H1 (cell line): Measurements from ENCODE around the gene PAQR7. TPM values are rescaled to one million over a fixed set of nuclear protein-coding genes. Genes with fewer than 3 reads are reported as not detected.

Experiments
- CTCF ChIA-PET: fragments of 300-600 bp; sonication (Branson Sonifier 250); formaldehyde crosslinking; loops from one replicate; lab custom pipeline; 2021; ENCODE audit not compliant: partially characterized antibody; lab: Charles Lee
- POLR2A ChIA-PET: fragments of 300-600 bp; sonication (Branson Sonifier 250); formaldehyde crosslinking; loops from one replicate; lab custom pipeline; 2021; ENCODE audit warnings: inconsistent platforms; ENCODE audit not compliant: partially characterized antibody; lab: Charles Lee
- DNase-seq, 2 experiments: peaks; one replicate each; pipeline versions ENCODE4 v3.0.0 to v3.0.0-alpha.2; 2010 to 2022; ENCODE audit warnings: low spot score in 2 of 2, low read depth in 1 of 2, mixed read lengths in 1 of 2
- FAIRE-seq: peaks from 2 replicates; lab custom pipeline; 2011; peaks lifted over from hg19 to GRCh38; lab: Jason Lieb, UNC
- H2AFZ ChIP-seq: 2 replicates; pipeline ENCODE4 v1.8.1; 2012; ENCODE audit warnings: low read length, inconsistent platforms
- H2AK5ac ChIP-seq: 2 replicates; pipeline ENCODE4 v1.6.1; 2013; ENCODE audit warnings: low read depth, low read length
- H2BK120ac ChIP-seq: replicated peaks from 2 replicates; pipeline ENCODE3; 2013; ENCODE audit warnings: low read depth, low read length, inconsistent platforms
- H2BK12ac ChIP-seq: 2 replicates; pipeline ENCODE4 v1.6.1; 2013; ENCODE audit warnings: low read depth, low read length
- H2BK15ac ChIP-seq: 2 replicates; pipeline ENCODE4 v1.6.1; 2013; ENCODE audit warnings: low read length
- H2BK20ac ChIP-seq: 2 replicates; pipeline ENCODE4 v1.6.1; 2013; ENCODE audit warnings: low read length
- H2BK5ac ChIP-seq: 2 replicates; pipeline ENCODE4 v1.6.1; 2013; ENCODE audit warnings: low read depth, low read length
- H3K14ac ChIP-seq: 2 replicates; pipeline ENCODE4 v1.6.1; 2013; ENCODE audit warnings: inconsistent platforms; ENCODE audit not compliant: insufficient read length
- H3K18ac ChIP-seq: 2 replicates; pipeline ENCODE4 v1.6.1; 2013; ENCODE audit warnings: low read length; ENCODE audit errors: extremely low read depth
- H3K23ac ChIP-seq: 2 replicates; pipeline ENCODE4 v1.6.1; 2013; ENCODE audit warnings: inconsistent platforms; ENCODE audit not compliant: insufficient read length
- H3K23me2 ChIP-seq: 2 replicates; pipeline ENCODE4 v1.6.1; 2013; ENCODE audit warnings: low read depth, low read length
- H3K27ac ChIP-seq: 2 replicates; pipeline ENCODE4 v1.6.1; 2011; ENCODE audit warnings: low read depth, low read length, inconsistent platforms
- H3K27me3 ChIP-seq, 4 experiments: replicated peaks in 1 of 4; 1 replicate in 1 of 4; 2 replicates in 3 of 4; pipeline versions ENCODE4 v1.6.1 to v1.8.1; 2011 to 2013; ENCODE audit warnings: low read length in 3 of 4, mild to moderate bottlenecking in 3 of 4, inconsistent platforms in 2 of 4, mixed read lengths in 2 of 4, moderate library complexity in 1 of 4; ENCODE audit not compliant: control insufficient read depth in 3 of 4, insufficient read depth in 3 of 4; ENCODE audit errors: extremely low read depth in 1 of 4
- H3K36me3 ChIP-seq, 4 experiments: 2 replicates each; pipeline versions ENCODE4 v1.6.1 to v1.8.1; 2011 to 2013; ENCODE audit warnings: mild to moderate bottlenecking in 4 of 4, low read length in 3 of 4, moderate library complexity in 2 of 4, control low read depth in 1 of 4, inconsistent platforms in 1 of 4; ENCODE audit not compliant: insufficient read depth in 4 of 4, control insufficient read depth in 2 of 4
- H3K4ac ChIP-seq: replicated peaks from 2 replicates; pipeline ENCODE3; 2013; ENCODE audit warnings: low read length, low read depth, mixed read lengths, inconsistent platforms; ENCODE audit not compliant: insufficient read length
- H3K4me1 ChIP-seq, 4 experiments: replicated peaks in 1 of 4; 1 replicate in 1 of 4; 2 replicates in 3 of 4; pipeline versions ENCODE4 v1.6.1 to v1.8.1; 2011 to 2013; ENCODE audit warnings: low read length in 3 of 4, inconsistent platforms in 2 of 4, mixed read lengths in 1 of 4; ENCODE audit not compliant: insufficient read depth in 4 of 4, control insufficient read depth in 3 of 4
- H3K4me2 ChIP-seq, 2 experiments: 2 replicates each; pipeline versions ENCODE4 v1.6.1 to v1.8.1; 2011 to 2013; ENCODE audit warnings: low read depth in 2 of 2, low read length in 2 of 2, control low read depth in 1 of 2, inconsistent platforms in 1 of 2, mild to moderate bottlenecking in 1 of 2; ENCODE audit not compliant: insufficient read depth in 1 of 2
- H3K4me3 ChIP-seq, 4 experiments: fragments of 200-600, 300-600 bp in 1 of 4; sonication (generic), shearing (Covaris generic), sonication (Bioruptor Twin) in 1 of 4; 2 replicates each; pipeline versions ENCODE4 v1.5.1 to v1.8.1; 2011 to 2016; ENCODE audit warnings: low read length in 4 of 4, low read depth in 3 of 4, control low read depth in 2 of 4, inconsistent platforms in 2 of 4, mild to moderate bottlenecking in 2 of 4, mixed read lengths in 1 of 4, moderate library complexity in 1 of 4; ENCODE audit not compliant: insufficient read depth in 2 of 4; ENCODE audit errors: extremely low read depth in 1 of 4
- H3K56ac ChIP-seq: replicated peaks from 2 replicates; pipeline ENCODE3; 2013; ENCODE audit warnings: low read depth, mild to moderate bottlenecking, mixed read lengths, low read length, inconsistent platforms; ENCODE audit not compliant: insufficient read length
- H3K79me1 ChIP-seq: 2 replicates; pipeline ENCODE4 v1.6.1; 2013; ENCODE audit warnings: low read depth, low read length, control low read depth
- H3K79me2 ChIP-seq, 2 experiments: 2 replicates each; pipeline versions ENCODE4 v1.6.1 to v1.8.1; 2012 to 2013; ENCODE audit warnings: low read length in 2 of 2, mild to moderate bottlenecking in 2 of 2, inconsistent platforms in 1 of 2; ENCODE audit not compliant: insufficient read depth in 2 of 2, control insufficient read depth in 1 of 2
- H3K9ac ChIP-seq, 4 experiments: replicated peaks in 1 of 4; 1 replicate in 1 of 4; 2 replicates in 3 of 4; pipeline versions ENCODE4 v1.6.1 to v1.8.1; 2011 to 2013; ENCODE audit warnings: low read depth in 3 of 4, low read length in 3 of 4, control low read depth in 2 of 4, mild to moderate bottlenecking in 2 of 4, moderate library complexity in 2 of 4, inconsistent platforms in 1 of 4; ENCODE audit errors: extremely low read depth in 1 of 4
- H3K9me3 ChIP-seq, 2 experiments: 2 replicates each; pipeline versions ENCODE4 v1.6.1 to v1.8.1; 2012 to 2013; ENCODE audit warnings: mild to moderate bottlenecking in 2 of 2, moderate library complexity in 2 of 2, control low read depth in 1 of 2, inconsistent platforms in 1 of 2, low read depth in 1 of 2, low read length in 1 of 2, mixed read lengths in 1 of 2; ENCODE audit not compliant: insufficient read depth in 2 of 2
- H4K20me1 ChIP-seq, 2 experiments: replicated peaks in 1 of 2; 2 replicates each; pipeline versions ENCODE3 to v1.8.1; 2011 to 2013; ENCODE audit warnings: inconsistent platforms in 2 of 2, low read length in 2 of 2, mild to moderate bottlenecking in 1 of 2; ENCODE audit not compliant: insufficient read depth in 2 of 2, control insufficient read depth in 1 of 2
- H4K5ac ChIP-seq: 2 replicates; pipeline ENCODE4 v1.6.1; 2013; ENCODE audit warnings: low read length, low read depth, mixed read lengths, inconsistent platforms; ENCODE audit not compliant: insufficient read length
- H4K8ac ChIP-seq: 2 replicates; pipeline ENCODE4 v1.8.0; 2013; ENCODE audit warnings: mild to moderate bottlenecking, moderate library complexity, low read length, inconsistent platforms; ENCODE audit not compliant: insufficient read depth; ENCODE audit errors: extremely low read depth
- H4K91ac ChIP-seq: replicated peaks from 2 replicates; pipeline ENCODE3; 2013; ENCODE audit warnings: low read length, mixed read lengths, inconsistent platforms; ENCODE audit not compliant: insufficient read length
- ASH2L ChIP-seq: fragments of 200-600, 300-600 bp; sonication (generic); IDR thresholded peaks from one replicate; pipeline ENCODE4 v1.7.1; 2017; ENCODE audit warnings: low read length
- ATF3 ChIP-seq: IDR thresholded peaks from 2 replicates; pipeline ENCODE4 v1.6.1; 2011; ENCODE audit warnings: low read depth, mild to moderate bottlenecking, low read length; ENCODE audit not compliant: insufficient read depth
- E2F6 ChIP-seq: IDR thresholded peaks from 2 replicates; pipeline ENCODE4 v1.6.1; 2012; ENCODE audit warnings: inconsistent platforms
- EGR1 ChIP-seq: IDR thresholded peaks from 2 replicates; pipeline ENCODE4 v1.6.1; 2011; ENCODE audit warnings: low read depth, low read length, borderline replicate concordance
- MAFK ChIP-seq: IDR thresholded peaks from 2 replicates; pipeline ENCODE4 v1.6.1; 2012; ENCODE audit warnings: low read depth, mild to moderate bottlenecking, improper control_type of control experiment, low read length
- NANOG ChIP-seq: IDR thresholded peaks from 2 replicates; pipeline ENCODE4 v1.6.1; 2011; ENCODE audit warnings: low read length, low read depth, mild to moderate bottlenecking, inconsistent platforms; ENCODE audit not compliant: insufficient read depth, poor library complexity, severe bottlenecking
- POLR2A ChIP-seq, 2 experiments: IDR thresholded peaks; 1 replicate in 1 of 2; 2 replicates in 1 of 2; pipeline ENCODE4 v1.6.1; 2011; ENCODE audit warnings: low read depth in 2 of 2, low read length in 2 of 2, mild to moderate bottlenecking in 2 of 2; ENCODE audit errors: control extremely low read depth in 1 of 2
- SIN3A ChIP-seq, 2 experiments: IDR thresholded peaks in 1 of 2; conservative IDR thresholded peaks in 1 of 2; 2 replicates each; pipeline ENCODE4 v1.6.1; 2011 to 2012; ENCODE audit warnings: low read length in 2 of 2, improper control_type of control experiment in 1 of 2, low read depth in 1 of 2, mild to moderate bottlenecking in 1 of 2
- SUZ12 ChIP-seq: fragments of 200-600 bp; sonication (generic); IDR thresholded peaks from 2 replicates; pipeline ENCODE4 v1.6.1; 2012; ENCODE audit warnings: mild to moderate bottlenecking, inconsistent platforms, low read length, moderate library complexity, mixed read lengths
- TCF12 ChIP-seq: IDR thresholded peaks from 2 replicates; pipeline ENCODE4 v1.6.1; 2011; ENCODE audit warnings: low read depth, mild to moderate bottlenecking, low read length
- WGBS, 2 experiments: shearing (Covaris generic) in 1 of 2; methylation state at CpG; one replicate each; pipeline versions ENCODE4 v1.1.6 to v1.1.7; 2013 to 2015; ENCODE audit warnings: low lambda C conversion rate in 2 of 2, mixed read lengths in 2 of 2, inconsistent platforms in 1 of 2, low coverage in 1 of 2, missing lambda C conversion rate in 1 of 2; ENCODE audit not compliant: insufficient replicate concordance in 2 of 2, insufficient coverage in 1 of 2, insufficient read length in 1 of 2; ENCODE audit errors: extremely low coverage in 1 of 2, missing lambda C conversion rate in 1 of 2; 5-methylcytosine and 5-hydroxymethylcytosine counted together
- polyA plus RNA-seq, 7 experiments: library from polyadenylated mRNA; depleted of rRNA in 3 of 7; stranded (reverse) in 5 of 7; unstranded in 2 of 7; fragments of >200 nt in 5 of 7; fragments of 200-250 nt in 2 of 7; gene quantifications; 1 replicate in 5 of 7; 2 replicates in 1 of 7; 4 replicates in 1 of 7; pipeline versions ENCODE4 v1.2.1 to v1.2.3, GENCODE V29; 2011 to 2013; ENCODE audit warnings: missing spikeins in 2 of 7, mixed read lengths in 2 of 7
- total RNA-seq: library from RNA; stranded (reverse); fragmentation: NEBNext Ultra II Directional; extraction: Animal tissue kit (Norgen Biotek cat#: 25700); gene quantifications from 2 replicates; pipeline ENCODE4 v1.2.1, GENCODE V29; 2021

Gene PAQR7
- total and polyA plus RNA-seq, 2 of the 8 experiments (the other 6 are each of a cell fraction or from before 2014, with no cell fraction given), result 7.3 to 7.4 TPM

- no peaks in the 10 kb centered on the region for H3K9me3 ChIP-seq
- CTCF ChIA-PET, result interaction anchor here (0.7 to 16.4 kb wide), 6 partner anchors 9 to 104 kb away, joined by 3 to 330 read pairs (median 6); partner anchors contain the start of gene PAFAH2
- H2AFZ ChIP-seq, result peak overlapping the region; percentile 17; the same call in 1 of the 2 replicates
- H3K18ac ChIP-seq, result peak overlapping the region; percentile 95; the same call in 1 of the 2 replicates
- H4K8ac ChIP-seq, result peak overlapping the region; percentile 98
- no peak overlapping the region for H3K23ac ChIP-seq
- peak overlapping the region; percentile 92 for H4K5ac ChIP-seq
- H2BK5ac ChIP-seq, result peak overlapping the region; percentile 79
- H2AK5ac ChIP-seq, result no peak overlapping the region
- H4K91ac ChIP-seq, result peak overlapping the region; percentile 97
- H3K4me1 ChIP-seq, result peaks cover 5 to 11% (median 8%) of the 10 kb centered on the region in 4 experiments; a peak in 6 of 7 replicates
- WGBS, 2 experiments, result 39% methylated on average over 24 of the region's 34 CpGs; no CpG with 5 or more reads in 1 of the 2 experiments
- H3K23me2 ChIP-seq, result peaks cover 8% of the 10 kb centered on the region; the same call in 1 of the 2 replicates
- POLR2A ChIA-PET, result interaction anchor here (0.5 to 6.4 kb wide), 16 partner anchors 10 to 199 kb away, joined by 3 to 51 read pairs (median 4); partner anchors contain the start of genes PAFAH2 and PAQR7
- DNase-seq (no peak), FAIRE-seq (no peak)
- H3K56ac ChIP-seq, result peak overlapping the region; percentile 36
- H4K20me1 ChIP-seq, result peaks cover 0 to 5% of the 10 kb centered on the region in 2 experiments
- H2BK20ac ChIP-seq, result 0 out of 2 replicates have a peak overlapping the region, but pooled peaks have one; percentile 13
- peak overlapping the region; percentile 70; the same call in 1 of the 2 replicates for H2BK12ac ChIP-seq
- peaks cover 8 to 21% (median 15%) of the 10 kb centered on the region in 4 experiments for H3K36me3 ChIP-seq
- H2BK15ac ChIP-seq, result peak overlapping the region; percentile 2; the same call in 1 of the 2 replicates
- H3K4me3 ChIP-seq, result peak overlapping the region; percentile 32 to 100 (median 71)
- H2BK120ac ChIP-seq, result peak overlapping the region; percentile 38
- no peaks in the 10 kb centered on the region for H3K79me1 ChIP-seq
- H3K27ac ChIP-seq, result peak overlapping the region; percentile 83
- H3K4ac ChIP-seq, result peak overlapping the region; percentile 61
- peak overlapping the region in 3 of 4 experiments; percentile 56 to 62 (median 62); a peak in 5 of 7 replicates for H3K9ac ChIP-seq
- peak overlapping the region; percentile 76 to 95 for H3K4me2 ChIP-seq
- no peak overlapping the region for H3K14ac ChIP-seq
- H3K27me3 ChIP-seq, result no peaks in the 10 kb centered on the region
- H3K79me2 ChIP-seq, result peaks cover 15 to 34% of the 10 kb centered on the region in 2 experiments
- TF ChIP-seq E2F6 (no peak), MAFK (no peak), SUZ12 (no peak), SIN3A (conservative IDR thresholded peaks at IDR 0.05 in 1 of 2, IDR thresholded peaks at IDR 0.05 in 1 of 2; ENCODE audit: low read depth in 1 of 2, low read length in 2 of 2) (0 out of 4 replicates have a peak, but pooled peaks of 1 of the 2 experiments have one; percentile 56), EGR1 (no peak), ASH2L (peak; percentile 18), ATF3 (no peak), NANOG (no peak), POLR2A (IDR thresholded peaks at IDR 0.05; ENCODE audit: control extremely low read depth in 1 of 2, low read depth in 2 of 2, low read length in 2 of 2) (no peak), TCF12 (no peak)
These were observed 31.3 kb upstream of the PAQR7 start for GRCh38 chr1:25906644-25907300.
